Thyroid gland (tissue), 4 donors: ENCODE data around the gene MED25. TPM values are rescaled to one million over a fixed set of nuclear protein-coding genes. Genes with fewer than 3 reads are reported as not detected.

Source experiments
- DNase-seq, 2 donors: peaks; one replicate each; pipeline ENCODE4 v3.0.0-alpha.2; 2019
- H3K27ac ChIP-seq, 3 donors: fragments of 200-600 bp; sonication (generic); 1 replicate in 2 of 3; 2 replicates in 1 of 3; pipeline ENCODE4 v1.5.1; 2016 to 2019; ENCODE audit warnings: mild to moderate bottlenecking in 1 of 3, moderate library complexity in 1 of 3
- H3K27me3 ChIP-seq: fragments of 200-600 bp; sonication (generic); one replicate; pipeline ENCODE4 v1.5.1; 2019
- H3K36me3 ChIP-seq, 2 donors: fragments of 200-600 bp; sonication (generic); one replicate each; pipeline ENCODE4 v1.5.1; 2016 to 2019
- H3K4me1 ChIP-seq, 2 donors: fragments of 200-600 bp; sonication (generic); one replicate each; pipeline ENCODE4 v1.5.1; 2017 to 2019
- H3K4me3 ChIP-seq, 3 donors: fragments of 200-600 bp; sonication (generic); replicated peaks in 1 of 3; 1 replicate in 2 of 3; 2 replicates in 1 of 3; pipeline ENCODE4 v1.5.1; 2016; ENCODE audit warnings: mild to moderate bottlenecking in 1 of 3
- H3K9me3 ChIP-seq: fragments of 200-600 bp; sonication (generic); one replicate; pipeline ENCODE4 v1.5.1; 2017
- CTCF ChIP-seq, 6 experiments: fragments of 200-600 bp in 3 of 6; fragments of 450-650 bp in 3 of 6; sonication (generic) in 3 of 6; IDR thresholded peaks; one replicate each; pipeline ENCODE4 v1.5.1; 2016 to 2019; ENCODE audit warnings: antibody characterized with exemption in 6 of 6, mild to moderate bottlenecking in 2 of 6, inconsistent platforms in 1 of 6, moderate library complexity in 1 of 6
- POLR2A ChIP-seq, 2 donors: fragments of 450-650 bp; IDR thresholded peaks; one replicate each; pipeline ENCODE4 v1.6.1; 2017; ENCODE audit warnings: antibody characterized with exemption in 2 of 2, mild to moderate bottlenecking in 2 of 2, moderate library complexity in 1 of 2
- WGBS, 2 donors: methylation state at CpG; one replicate each; pipeline ENCODE4 v1.1.5; 2017; 5-methylcytosine and 5-hydroxymethylcytosine counted together
- intact Hi-C: fragments of 100-400 bp; cut with DNase I; formaldehyde crosslinking; loops from one replicate; pipeline ENCODE4 v1.15.1; 2023
- total RNA-seq, 4 donors: library from RNA; depleted of rRNA; stranded (reverse); fragments of >200 nt; gene quantifications; one replicate each; pipeline ENCODE4 v1.2.3, GENCODE V29; 2016

The MED25 gene
- total RNA-seq, 4 donors from 2014 or later, result 42.6 to 50.2 (median 44.9) TPM

DNA sequence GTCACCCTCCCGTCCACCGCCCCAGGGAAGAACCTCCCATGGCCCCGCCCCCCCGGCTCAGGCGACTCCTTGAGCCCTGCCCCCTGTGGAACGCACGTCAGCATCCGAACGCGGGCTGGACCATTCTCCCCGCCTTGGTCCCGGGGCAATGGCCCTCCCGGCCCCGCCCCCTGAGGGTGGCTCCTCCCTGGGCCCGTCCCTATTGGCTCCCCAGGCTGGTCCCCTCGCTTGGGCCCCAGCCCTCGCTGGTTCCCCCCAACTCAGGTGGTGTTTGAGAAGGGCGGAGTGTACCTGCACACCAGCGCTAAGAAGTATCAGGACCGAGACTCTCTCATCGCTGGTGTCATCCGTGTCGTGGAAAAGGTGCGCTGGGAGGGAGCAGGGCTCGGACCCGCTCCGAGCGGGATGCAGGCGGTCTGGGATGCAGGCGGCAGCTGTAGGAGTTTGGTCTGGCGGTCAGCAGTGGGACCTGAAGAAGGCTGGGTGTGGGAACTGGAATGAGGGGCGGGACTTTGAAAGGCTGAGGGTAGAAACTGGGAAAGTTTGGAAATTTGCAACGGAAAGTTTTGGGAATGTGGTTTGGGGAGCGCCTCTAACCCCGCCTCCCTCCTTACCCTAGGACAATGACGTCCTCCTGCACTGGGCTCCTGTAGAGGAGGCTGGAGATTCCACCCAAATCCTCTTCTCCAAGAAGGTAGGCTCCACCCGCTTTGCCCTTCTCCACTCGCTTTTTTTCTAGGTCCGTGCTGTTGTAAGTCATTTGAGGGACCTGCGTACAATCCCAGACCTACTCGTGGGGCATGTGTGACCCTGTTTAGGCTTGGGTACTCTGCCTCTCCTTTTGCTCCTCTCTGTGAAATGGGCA, 60.0 kb downstream of the MED25 start:
- Histone ChIP-seq H3K36me3 (peaks cover 31 to 39% of the 10 kb centered on the region in 2 donors), H3K9me3 (no peaks in the 10 kb centered on the region), H3K4me1 (peaks cover 15 to 19% of the 10 kb centered on the region in 2 donors), H3K4me3 (peak overlapping the region; percentile 33 to 49 (median 47)), H3K27me3 (no peaks in the 10 kb centered on the region), H3K27ac (peak overlapping the region; percentile 90 to 100 (median 98))
- 13% methylated on average over 24 to 29 of the region's 41 CpGs for WGBS, 2 donors
- peak; percentile 98 for DNase-seq
- TF ChIP-seq POLR2A (IDR thresholded peaks at IDR 0.05), result no peak
- TF ChIP-seq CTCF (IDR thresholded peaks at IDR 0.05), result no peak
- intact Hi-C loops, result loop anchor here (10.0 kb wide), 1 partner anchor 113 kb away; the partner anchor contains the start of genes AP2A1 and TSKS

DNA sequence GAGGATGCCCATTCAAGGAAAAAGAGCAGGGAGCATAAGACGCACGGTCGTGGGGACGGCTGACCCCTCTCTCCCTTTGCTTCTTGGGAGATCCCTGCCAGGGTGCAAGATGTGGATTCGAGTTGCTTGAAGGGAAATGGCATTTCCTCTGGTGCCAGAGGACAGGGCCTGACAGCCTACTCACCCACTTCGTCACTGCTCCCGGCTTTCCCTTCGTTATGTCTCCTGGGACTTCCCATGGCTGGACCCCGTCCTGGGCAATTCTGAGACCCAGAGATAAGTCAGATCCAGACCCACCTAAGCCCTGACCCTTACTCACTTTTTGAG, 60.6 kb downstream of the MED25 start:
- H3K27ac ChIP-seq, result no peak overlapping the region
- 88 to 90% methylated on average over 9 of the region's 9 CpGs for WGBS, 2 donors
- no peaks in the 10 kb centered on the region for H3K27me3 ChIP-seq
- no peaks in the 10 kb centered on the region for H3K9me3 ChIP-seq
- H3K36me3 ChIP-seq, result peaks cover 37 to 45% of the 10 kb centered on the region in 2 donors
- no peak for DNase-seq
- H3K4me1 ChIP-seq, result peaks cover 15 to 19% of the 10 kb centered on the region in 2 donors
- intact Hi-C loops, result loop anchor here (10.0 kb wide), 1 partner anchor 114 kb away; the partner anchor contains the start of genes AP2A1 and TSKS
- TF ChIP-seq CTCF (IDR thresholded peaks at IDR 0.05) (no peak), POLR2A (IDR thresholded peaks at IDR 0.05) (no peak)
- no peak overlapping the region for H3K4me3 ChIP-seq

DNA sequence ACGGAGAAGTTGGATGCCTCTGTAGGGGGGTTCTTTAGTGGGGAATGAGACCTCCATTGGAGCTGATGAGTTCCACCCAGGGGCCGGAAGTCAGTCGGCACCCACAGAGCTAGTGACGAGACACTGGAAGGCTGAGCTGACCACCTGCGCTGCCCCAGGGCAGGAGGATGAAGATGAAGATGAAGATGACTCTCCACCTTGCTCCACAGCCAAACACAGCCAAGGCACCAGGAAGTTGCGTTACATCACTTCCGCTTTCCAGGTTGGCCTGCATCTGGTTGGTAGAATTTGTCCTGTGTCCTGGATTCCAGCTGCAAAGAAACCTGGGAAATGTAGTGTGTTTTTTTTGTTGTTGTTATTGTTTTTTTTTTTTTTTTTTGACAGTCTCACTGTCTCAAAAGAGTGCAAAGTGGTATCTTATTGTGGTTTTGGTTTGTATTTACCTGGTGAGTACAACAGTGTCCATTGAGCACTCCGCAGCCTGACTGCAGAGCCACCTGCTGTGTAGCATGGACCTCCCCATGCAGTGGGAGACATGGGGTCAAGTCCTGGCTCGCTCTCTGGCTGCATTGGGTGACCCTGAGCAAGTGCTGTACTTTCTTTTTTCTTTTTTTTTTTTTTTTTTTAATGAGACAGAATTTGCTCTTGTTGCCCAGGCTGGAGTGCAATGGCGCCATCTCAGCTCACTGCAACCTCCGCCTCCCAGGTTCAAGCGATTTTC, 61.3 kb downstream of the MED25 start:
- Histone ChIP-seq H3K4me3 (no peak overlapping the region), H3K27me3 (no peaks in the 10 kb centered on the region), H3K36me3 (peaks cover 44 to 52% of the 10 kb centered on the region in 2 donors), H3K27ac (no peak overlapping the region), H3K9me3 (no peaks in the 10 kb centered on the region), H3K4me1 (peaks cover 15 to 19% of the 10 kb centered on the region in 2 donors)
- intact Hi-C loops, result loop anchor here (10.0 kb wide), 1 partner anchor 115 kb away; the partner anchor contains the start of genes AP2A1 and TSKS
- no peak for TF ChIP-seq POLR2A (IDR thresholded peaks at IDR 0.05)
- no peak for TF ChIP-seq CTCF (IDR thresholded peaks at IDR 0.05)
- WGBS, 2 donors, result 95 to 98% methylated on average over 12 of the region's 12 CpGs
- no peak for DNase-seq

DNA sequence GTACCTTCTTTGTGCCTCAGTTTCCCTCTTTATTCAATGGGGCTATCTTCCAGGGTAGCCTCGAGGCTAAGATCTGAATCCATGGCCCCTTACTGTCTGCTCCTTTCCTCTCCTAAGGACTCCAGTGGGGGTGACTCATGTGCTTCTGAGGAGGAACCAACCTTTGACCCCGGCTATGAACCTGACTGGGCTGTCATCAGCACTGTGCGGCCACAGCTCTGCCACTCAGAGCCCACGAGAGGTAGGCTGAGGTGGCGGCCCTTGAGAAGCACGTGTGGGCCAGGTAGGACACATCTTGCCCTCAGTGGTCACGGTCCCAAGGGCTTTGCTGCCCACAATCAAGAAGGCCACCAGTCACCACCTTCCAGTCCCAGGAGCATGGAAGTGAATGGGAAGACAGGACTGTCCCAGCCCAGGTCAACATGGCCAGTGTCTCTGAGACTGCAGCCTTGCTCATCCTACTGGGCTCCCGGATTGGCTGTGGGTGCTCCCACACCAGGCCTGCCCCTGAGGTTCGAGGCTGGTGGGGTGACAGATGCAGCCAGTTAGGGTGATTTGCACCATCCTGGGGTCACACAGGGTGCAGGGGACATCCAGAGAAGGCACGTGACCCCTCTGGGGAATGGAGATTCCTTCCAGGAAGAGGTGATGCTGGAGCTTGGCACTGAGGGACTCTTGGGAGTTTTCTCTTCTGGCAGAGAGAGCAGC, 62.2 kb downstream of the MED25 start:
- Histone ChIP-seq H3K36me3 (peaks cover 53 to 60% of the 10 kb centered on the region in 2 donors), H3K27me3 (no peaks in the 10 kb centered on the region), H3K4me3 (no peak overlapping the region), H3K4me1 (peaks cover 11 to 13% of the 10 kb centered on the region in 2 donors), H3K9me3 (no peaks in the 10 kb centered on the region), H3K27ac (no peak overlapping the region)
- DNase-seq, result no peak
- intact Hi-C loops, result no loop called here
- 89 to 96% methylated on average over 9 to 10 of the region's 10 CpGs for WGBS, 2 donors
- TF ChIP-seq POLR2A (IDR thresholded peaks at IDR 0.05), result no peak
- no peak for TF ChIP-seq CTCF (IDR thresholded peaks at IDR 0.05)
